Non-pigmented ciliary epithelial cell (primary cell): Measurements from ENCODE around the gene MCTP2.

Experiments used
- DNase-seq: peaks from one replicate; pipeline ENCODE4 v3.0.0-alpha.2; 2010; ENCODE audit warnings: low read depth

MCTP2 gene

DNA sequence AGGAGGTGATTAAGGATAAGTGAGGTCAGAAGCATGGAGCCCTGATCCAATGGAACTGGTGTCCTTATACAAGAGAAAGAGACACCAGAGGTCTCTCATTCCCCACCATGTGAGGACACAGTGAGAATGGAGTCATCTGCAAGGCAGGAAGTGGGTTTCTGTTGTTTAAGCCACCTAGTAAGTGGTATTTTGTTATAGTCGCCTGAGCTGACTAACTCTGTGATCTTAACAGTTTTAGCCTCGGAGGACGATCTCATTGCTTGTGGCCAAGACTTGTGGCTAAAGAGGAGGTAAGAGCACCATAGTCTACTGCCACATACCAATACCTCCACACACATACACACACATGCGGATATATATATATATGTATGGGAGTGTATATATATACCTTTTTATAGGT is 73.8 kb downstream of the MCTP2 start:
- no peak for DNase-seq

DNA sequence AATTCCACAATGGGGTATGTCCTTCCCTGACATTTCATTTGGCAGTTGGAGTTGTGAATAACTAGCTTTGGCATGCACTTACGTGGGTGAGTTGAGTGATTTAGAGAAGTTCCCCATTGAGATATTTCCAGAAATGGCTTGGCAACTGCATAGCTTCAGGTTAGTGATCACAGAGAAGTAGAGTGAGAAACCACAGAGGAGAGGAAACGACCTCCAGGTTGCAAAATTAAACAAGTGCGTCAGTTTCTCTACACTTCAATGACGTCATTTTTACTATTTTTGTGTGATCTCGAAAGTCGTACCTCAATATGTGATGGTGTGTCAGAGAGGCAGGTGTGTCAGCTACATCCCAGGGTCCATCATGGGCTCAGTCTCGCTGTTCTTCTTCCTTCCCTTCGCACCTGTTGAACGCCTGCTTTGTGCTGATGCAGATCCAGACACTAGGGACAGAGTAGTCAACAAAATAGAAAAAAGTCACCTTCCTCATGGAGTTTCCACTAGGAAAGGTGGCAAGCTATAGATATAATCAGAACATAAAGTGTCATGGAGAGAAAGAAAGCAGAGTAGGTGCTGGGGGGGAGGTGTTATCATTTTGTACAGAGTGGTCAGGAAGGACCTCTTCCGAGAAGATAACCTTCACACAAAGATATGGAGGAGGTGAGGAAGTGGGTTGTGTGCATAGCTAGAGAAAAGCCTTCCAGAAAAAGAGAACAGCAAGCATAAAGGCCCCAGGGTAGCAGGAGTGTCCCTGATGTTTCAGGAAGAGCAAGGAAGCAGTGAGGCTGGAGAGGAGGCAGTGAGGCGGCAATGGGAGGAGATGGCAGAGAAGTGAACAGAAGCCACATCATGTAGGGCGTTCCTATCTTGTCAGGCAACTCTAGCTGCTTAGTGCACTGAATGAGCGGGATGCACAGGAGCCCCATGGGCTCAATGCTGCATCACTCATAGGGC is 75.6 kb downstream of the MCTP2 start:
- DNase-seq, result peak; percentile 36

GRCh38 chr15:94312946-94313345 is 81.6 kb downstream of the MCTP2 start:
- no peak for DNase-seq

DNA sequence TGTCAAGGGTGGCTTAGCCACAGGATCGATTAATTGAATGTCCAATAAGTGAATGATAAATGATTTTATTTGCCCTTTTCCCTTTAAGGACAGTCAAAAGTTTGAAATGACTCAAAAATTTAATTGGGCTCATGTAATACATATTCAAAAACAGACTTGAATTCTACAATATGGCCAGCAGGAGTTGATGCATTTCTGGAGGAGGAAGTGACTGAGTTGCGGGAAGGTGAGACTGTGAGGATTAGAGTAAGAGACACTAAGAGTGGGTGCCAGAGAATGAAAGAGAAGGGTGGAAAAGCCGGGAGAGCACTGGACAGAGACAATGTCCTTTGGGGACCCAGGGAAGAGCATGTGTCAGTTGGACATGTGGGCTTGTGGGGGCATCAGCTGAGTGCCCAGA is 83.3 kb downstream of the MCTP2 start:
- no peak for DNase-seq

DNA sequence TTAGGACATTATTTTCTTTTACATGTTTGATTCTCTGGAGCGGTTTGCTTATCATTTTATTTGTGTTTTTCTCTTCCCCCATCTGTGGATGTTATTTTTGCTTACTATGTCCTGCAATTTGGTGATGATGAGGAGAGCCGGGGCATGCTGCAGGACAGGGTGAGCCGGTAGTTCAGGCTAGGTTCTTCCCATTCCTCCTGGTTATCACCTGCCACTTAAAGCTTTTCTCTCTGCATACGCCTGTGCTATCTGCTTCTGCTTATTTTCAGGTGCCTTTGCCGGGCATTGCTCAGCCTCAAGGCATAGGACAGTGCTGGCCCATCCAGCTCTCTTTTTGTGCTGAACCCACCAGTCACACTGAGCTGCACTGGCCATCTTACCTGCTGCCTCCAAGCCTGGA is 85.8 kb downstream of the MCTP2 start:
- no peak for DNase-seq

DNA sequence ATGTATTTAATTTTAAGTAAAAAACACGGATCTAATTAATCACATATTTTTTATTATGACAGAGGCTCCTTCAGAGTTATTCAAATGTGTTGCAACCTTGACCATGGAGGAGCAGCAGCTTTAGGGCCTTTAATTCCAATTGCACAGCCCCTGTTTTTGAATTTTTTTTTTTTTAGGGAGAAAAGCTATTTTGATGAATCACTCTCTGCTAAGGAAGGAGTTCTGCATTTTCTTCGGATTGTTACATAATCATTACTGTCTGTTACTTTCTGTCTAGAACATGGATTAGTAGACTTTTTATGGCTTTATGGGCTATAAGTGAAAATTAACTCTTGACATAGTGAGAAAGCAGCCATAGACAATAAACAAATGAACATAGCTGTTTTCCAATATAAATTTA is 90.8 kb downstream of the MCTP2 start:
- no peak for DNase-seq

- DNase-seq, result no peak
Measured at GRCh38 chr15:94323076-94323475, 91.7 kb downstream of the MCTP2 start.

DNA sequence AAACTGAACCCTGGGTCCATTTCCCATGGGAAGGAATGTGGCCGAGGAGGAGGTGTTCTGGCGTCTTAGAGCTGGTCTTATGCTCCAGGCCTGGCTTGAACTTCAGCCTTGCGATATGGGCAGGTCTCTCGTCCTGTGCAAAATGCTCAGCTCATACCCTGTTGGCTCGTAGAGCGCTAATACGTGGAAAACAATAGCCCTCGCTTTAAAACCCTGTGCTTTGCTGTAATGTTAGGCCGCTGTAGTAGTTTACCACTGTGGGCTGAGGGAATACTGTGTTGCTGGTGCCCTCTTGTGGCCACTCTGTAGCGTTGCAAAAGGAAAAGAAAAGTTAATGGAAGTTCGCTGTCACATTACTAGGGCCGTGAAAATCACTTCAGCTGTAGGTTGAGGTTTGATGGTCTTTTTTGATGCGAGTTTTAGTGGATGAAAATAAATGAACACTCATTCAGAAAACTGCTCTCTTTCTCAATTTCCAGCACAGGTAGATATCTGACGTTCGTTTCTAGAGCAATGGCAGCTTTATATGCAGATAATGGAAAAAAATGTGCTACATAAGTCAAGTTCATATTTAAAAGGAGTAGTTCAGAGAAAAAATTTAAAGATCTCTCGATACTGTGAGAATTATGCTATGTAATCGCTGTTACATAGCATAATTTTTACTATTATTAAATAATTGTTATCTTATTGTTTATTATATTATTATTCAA is 92.9 kb downstream of the MCTP2 start:
- DNase-seq, result no peak

- no peak for DNase-seq
Measured at GRCh38 chr15:94324835-94325767, 93.7 kb downstream of the MCTP2 start.

GRCh38 chr15:94327356-94327936 is 96.1 kb downstream of the MCTP2 start:
- DNase-seq, result no peak

GRCh38 chr15:94331731-94332130 is 100.4 kb downstream of the MCTP2 start:
- DNase-seq, result no peak

- DNase-seq, result no peak
Measured at GRCh38 chr15:94335616-94336015, 104.3 kb downstream of the MCTP2 start.

- DNase-seq, result no peak
Measured at GRCh38 chr15:94336817-94337467, 105.6 kb downstream of the MCTP2 start.

- no peak for DNase-seq
Measured at GRCh38 chr15:94338243-94338846, 107.0 kb downstream of the MCTP2 start.

DNA sequence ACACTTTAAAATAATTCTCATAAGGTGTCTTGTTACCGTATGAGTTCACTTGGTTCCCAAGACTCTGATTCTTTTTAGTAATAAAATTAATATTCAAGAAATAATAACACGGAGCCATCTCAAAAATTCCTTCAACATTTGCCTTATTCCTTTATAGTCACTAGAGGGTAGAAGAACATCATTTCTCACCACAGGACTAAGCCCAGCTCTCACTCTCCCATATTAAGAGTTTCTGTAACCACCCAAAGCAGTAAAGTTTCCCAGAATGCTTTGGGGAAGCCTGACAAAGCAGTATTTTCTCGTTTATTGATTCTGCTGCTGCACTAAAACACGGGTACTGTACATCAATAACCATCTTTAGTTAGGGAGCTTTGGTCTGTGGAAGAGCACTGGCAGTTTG is 114.9 kb downstream of the MCTP2 start:
- no peak for DNase-seq

DNA sequence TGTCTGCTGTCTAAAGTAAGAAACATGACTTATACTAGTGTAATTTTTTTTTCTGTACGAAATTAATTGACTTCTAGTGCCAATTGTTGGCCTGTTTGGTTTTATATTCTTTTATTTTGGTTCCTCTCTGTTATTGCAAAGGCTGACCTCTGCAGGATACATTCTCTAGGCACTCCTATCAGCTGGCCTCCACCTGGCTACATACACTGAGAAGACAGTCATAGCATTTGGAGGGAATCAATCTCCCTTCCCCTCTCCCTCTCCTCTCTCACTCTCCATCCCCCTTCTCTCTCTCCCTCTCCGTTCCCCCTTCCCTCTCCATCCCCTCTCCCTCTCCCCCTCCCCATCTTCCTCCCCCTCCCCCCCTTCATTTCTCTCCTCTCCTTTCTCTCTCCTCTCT is 116.7 kb downstream of the MCTP2 start:
- DNase-seq, result no peak

DNA sequence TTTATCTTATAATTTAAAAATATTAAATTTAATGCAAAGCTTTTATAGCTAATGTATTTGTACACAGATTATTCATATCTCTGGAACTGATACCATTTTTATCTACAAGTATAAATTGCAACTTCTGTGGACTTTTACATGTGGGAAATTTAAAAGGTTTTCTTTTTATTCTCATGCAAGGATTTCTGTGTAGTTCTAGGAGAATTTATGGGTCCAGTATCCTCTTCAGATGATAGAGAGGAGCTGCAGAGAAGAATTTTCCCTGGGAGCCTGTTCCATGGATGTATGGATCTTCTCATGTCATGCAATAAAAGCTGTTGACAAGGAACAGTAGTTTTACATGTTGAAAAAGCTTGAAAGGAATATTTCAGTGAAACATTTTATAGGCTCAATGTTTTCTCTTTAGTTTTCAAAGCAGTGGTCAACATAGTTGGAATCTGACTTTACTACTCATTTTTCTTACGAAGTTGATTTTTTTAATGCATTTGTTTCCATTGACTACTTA is 119.7 kb downstream of the MCTP2 start:
- DNase-seq, result no peak

DNA sequence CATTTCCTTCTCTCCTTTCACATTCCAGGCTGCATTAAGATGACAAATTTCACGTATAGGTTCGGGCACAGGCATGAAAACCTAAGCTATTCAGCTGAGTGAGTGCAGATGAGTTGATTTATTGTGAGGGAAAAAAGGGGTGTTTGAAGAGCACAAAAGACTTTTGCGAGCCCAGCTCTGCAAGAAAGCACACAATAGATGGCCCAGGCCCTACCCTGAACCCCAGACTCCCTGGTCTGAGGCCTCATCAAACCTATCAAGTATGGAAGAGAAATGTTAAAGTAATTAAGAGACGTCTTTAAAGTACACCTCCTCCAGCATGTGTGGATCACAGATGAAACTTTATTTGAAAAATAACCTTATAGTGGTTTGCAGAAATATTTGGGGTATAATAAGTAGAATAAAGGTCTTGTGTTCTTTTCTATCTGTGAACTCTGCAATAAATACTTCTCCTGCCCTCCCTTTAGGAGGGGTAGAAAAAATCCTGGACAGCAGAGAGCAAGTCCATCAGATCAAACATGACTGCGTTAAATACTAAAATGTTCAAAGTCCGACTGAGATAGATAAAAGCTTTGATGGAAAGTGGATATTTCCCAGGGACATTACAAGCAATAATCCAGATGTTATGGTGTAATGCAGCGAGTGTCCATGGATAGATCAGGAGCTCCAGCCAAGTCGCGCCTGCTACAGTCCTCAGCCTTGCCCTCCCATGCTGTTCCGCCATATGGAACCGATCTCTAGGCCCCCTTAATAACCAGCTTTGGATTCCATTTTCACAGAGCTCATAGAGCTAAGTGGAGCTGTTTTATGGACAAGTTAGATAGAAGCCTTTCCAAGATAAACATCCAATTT is 121.5 kb downstream of the MCTP2 start:
- DNase-seq, result no peak

GRCh38 chr15:94353488-94353820 is 122.1 kb downstream of the MCTP2 start:
- no peak for DNase-seq

DNA sequence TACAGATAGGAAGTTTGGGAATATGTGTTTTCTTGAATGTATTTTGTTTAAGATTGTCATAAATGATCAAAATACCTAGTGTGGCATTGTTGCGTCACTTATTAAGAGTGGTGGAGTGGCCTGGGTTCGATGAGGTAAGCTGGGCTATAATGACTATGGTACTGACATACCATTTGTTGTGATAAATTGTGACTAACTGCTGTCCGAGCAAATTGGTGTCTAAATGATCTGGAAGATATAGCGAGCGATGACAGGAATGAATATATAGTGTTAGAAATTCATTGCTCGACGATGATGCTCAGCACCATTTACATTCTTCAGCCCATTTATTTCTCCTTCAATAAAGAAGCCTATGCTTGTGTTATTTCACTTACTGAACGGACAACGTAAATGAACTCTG is 123.3 kb downstream of the MCTP2 start:
- no peak for DNase-seq
